Immature natural killer cell (primary cell): ENCODE results near the gene NDUFS4. TPM values are rescaled to one million over a fixed set of nuclear protein-coding genes. Genes with fewer than 3 reads are reported as not detected.
"Not testable (repeated sequence)": the region's sequence is repeated elsewhere in the genome, so short reads cannot be mapped to it uniquely, and the experiment has no call there.

Experiments used
- DNase-seq, 3 donors: peaks; one replicate each; pipeline ENCODE4 v3.0.0; 2022; ENCODE audit warnings: mixed read lengths in 1 of 3
- H3K27ac Mint-ChIP-seq, 6 donors: one replicate each; pipeline ENCODE4 v1.8.0; 2020; ENCODE audit warnings: mixed read lengths in 6 of 6, mild to moderate bottlenecking in 5 of 6, inconsistent platforms in 4 of 6, moderate library complexity in 3 of 6
- H3K27me3 Mint-ChIP-seq, 3 donors: one replicate each; pipeline ENCODE4 v1.8.0; 2020 to 2021; ENCODE audit warnings: low read depth in 3 of 3, mild to moderate bottlenecking in 3 of 3, mixed read lengths in 3 of 3, moderate library complexity in 3 of 3, inconsistent platforms in 1 of 3
- H3K36me3 Mint-ChIP-seq, 3 donors: one replicate each; pipeline ENCODE4 v1.8.0; 2020; ENCODE audit warnings: mixed read lengths in 3 of 3, inconsistent platforms in 2 of 3, mild to moderate bottlenecking in 2 of 3
- H3K4me1 Mint-ChIP-seq, 2 donors: one replicate each; pipeline ENCODE4 v1.8.0; 2020; ENCODE audit warnings: inconsistent platforms in 2 of 2, mild to moderate bottlenecking in 2 of 2, mixed read lengths in 2 of 2, moderate library complexity in 1 of 2
- H3K4me3 Mint-ChIP-seq, 5 donors: one replicate each; pipeline ENCODE4 v1.8.0; 2020; ENCODE audit warnings: mild to moderate bottlenecking in 5 of 5, mixed read lengths in 5 of 5, inconsistent platforms in 3 of 5, moderate library complexity in 3 of 5
- H3K9me3 Mint-ChIP-seq, 6 donors: one replicate each; pipeline ENCODE4 v1.8.0; 2020; ENCODE audit warnings: mild to moderate bottlenecking in 6 of 6, mixed read lengths in 6 of 6, inconsistent platforms in 4 of 6, moderate library complexity in 3 of 6
- polyA plus RNA-seq, 3 donors: library from polyadenylated mRNA; unstranded; fragments of 300-500 nt; fragmentation: Illumina TruSeq; gene quantifications; one replicate each; pipeline ENCODE4 v1.2.3, GENCODE V29; 2021

The NDUFS4 gene
- polyA plus RNA-seq, 3 donors from 2014 or later, result 71.3 to 129 (median 85.4) TPM

DNA sequence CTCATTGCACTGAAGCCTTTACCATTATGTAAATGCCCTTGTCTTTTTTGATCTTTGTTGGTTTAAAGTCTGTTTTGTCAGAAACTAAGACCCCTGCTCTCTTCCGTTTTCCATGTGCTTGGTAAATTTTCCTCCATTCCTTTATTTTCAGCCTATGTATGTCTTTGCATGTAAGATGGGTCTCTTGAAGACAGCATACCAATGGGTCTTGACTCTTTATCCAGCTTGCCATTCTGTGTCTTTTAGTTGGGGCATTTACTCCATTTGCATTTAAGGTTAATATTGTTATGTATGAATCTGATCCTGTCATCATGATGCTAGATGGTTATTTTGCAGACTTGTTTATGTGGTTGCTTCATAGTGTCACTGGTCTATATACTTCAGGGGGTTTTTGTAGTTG lies 150.0 kb downstream of the NDUFS4 start:
- not testable (repeated sequence) for H3K4me1 Mint-ChIP-seq, DNase-seq, H3K27me3 Mint-ChIP-seq, H3K27ac Mint-ChIP-seq, H3K4me3 Mint-ChIP-seq
- peaks cover 0 to 14% (median 0%) of the 10 kb centered on the region in 3 donors for H3K36me3 Mint-ChIP-seq
- peaks cover 21 to 58% (median 34%) of the 10 kb centered on the region in 6 donors for H3K9me3 Mint-ChIP-seq

DNA sequence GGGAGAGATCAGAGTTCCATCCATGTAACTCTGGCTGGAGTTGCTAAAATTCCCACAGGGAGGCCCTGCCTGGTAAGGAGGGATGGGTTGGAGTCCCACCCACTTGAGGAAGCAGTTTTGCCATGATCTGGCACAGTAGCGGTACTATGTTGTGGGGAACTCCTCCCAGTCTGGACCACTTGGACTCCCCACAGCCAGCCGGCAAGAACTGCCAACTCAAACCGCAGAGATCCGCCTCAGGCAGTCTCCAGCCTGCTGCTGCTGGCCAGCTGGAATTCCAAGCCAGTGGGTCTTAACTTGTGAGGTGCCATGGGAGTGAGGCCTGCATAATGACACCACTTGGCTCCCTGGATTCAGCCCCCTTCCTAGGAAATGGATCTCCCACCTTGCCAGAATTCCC lies 151.9 kb downstream of the NDUFS4 start:
- Mint-ChIP-seq H3K4me3 (no peak overlapping the region), H3K4me1 (no peaks in the 10 kb centered on the region), H3K27ac (no peak overlapping the region), H3K36me3 (peaks cover 0 to 14% (median 0%) of the 10 kb centered on the region in 3 donors), H3K27me3 (peaks cover 0 to 4% (median 0%) of the 10 kb centered on the region in 3 donors), H3K9me3 (peaks cover 21 to 61% (median 36%) of the 10 kb centered on the region in 6 donors)
- no peak for DNase-seq

DNA sequence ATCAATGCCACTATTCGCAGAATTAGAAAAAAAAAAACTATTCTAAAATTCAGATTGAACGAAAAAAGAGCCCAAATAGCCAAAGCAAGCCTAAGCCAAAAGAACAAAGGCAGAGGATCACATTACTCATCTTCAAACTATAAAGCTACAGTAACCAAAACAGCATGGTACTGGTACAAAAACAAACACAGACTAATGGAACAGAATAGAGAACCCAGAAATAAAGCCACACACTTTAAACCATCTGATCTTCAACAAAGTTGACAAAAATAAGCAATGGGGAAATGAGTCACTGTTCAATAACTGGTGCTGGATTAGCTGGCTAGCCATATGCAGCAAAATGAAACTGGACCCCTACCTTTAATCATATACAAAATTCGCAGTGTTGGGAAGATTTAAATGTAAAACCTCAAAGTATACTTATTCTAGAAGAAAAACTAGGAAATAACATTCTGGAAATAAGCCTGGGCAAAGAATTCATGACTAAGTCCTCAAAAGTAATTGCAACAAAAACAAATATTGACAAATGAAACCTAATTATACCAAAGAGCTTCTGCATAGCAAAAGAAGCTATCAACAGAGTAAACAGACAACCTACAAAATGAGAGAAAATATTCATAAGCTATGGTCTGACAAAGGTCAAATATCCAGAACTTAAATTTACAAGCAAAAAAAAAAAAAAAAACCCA lies 153.7 kb downstream of the NDUFS4 start:
- no peak overlapping the region for H3K27ac Mint-ChIP-seq
- H3K27me3 Mint-ChIP-seq, result peaks cover 0 to 4% (median 1%) of the 10 kb centered on the region in 3 donors
- no peaks in the 10 kb centered on the region for H3K4me1 Mint-ChIP-seq
- no peak for DNase-seq
- peaks cover 0 to 14% (median 0%) of the 10 kb centered on the region in 3 donors for H3K36me3 Mint-ChIP-seq
- H3K9me3 Mint-ChIP-seq, result peaks cover 21 to 68% (median 35%) of the 10 kb centered on the region in 6 donors
- H3K4me3 Mint-ChIP-seq, result no peak overlapping the region

DNA sequence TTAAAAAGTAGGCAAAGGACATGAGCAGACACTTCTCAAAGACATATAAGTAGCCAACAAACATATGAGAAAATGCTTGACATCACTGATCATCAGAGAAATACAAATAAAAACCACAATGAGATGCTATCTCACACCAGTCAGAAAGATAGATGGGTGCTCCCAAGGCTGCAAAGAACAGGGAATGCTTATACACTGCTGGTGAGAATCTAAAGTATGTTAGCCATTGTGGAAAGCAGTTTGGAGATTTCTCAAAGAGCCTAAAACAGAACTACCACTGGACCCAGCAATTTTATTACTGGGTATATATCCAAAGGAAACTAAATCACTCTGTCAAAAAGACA lies 154.2 kb downstream of the NDUFS4 start:
- Mint-ChIP-seq H3K9me3 (peaks cover 18 to 69% (median 32%) of the 10 kb centered on the region in 6 donors), H3K4me1 (no peaks in the 10 kb centered on the region), H3K36me3 (peaks cover 0 to 13% (median 0%) of the 10 kb centered on the region in 3 donors), H3K27me3 (peaks cover 0 to 6% (median 2%) of the 10 kb centered on the region in 3 donors), H3K27ac (no peak overlapping the region), H3K4me3 (no peak overlapping the region)
- DNase-seq, result no peak

DNA sequence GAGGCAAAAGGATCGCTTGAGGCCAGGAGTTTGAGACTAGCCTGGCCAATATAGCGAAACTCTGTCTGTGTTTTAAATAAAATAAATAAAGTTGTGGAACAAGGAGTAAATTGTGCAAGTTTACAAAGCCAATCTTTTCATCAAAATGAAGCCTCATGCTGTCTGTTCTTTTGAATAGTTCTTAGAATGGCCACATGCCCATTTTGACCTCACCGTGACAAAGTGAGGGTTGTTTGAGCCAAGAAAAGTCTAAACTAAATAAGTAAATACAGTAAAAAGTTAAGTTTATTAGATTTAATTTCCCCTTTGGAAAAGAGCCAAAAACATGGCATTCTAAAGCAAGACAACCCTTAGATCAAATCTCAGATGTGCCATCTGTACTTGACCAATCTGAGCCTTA lies 165.7 kb downstream of the NDUFS4 start:
- Mint-ChIP-seq H3K4me1 (peaks cover 0 to 4% of the 10 kb centered on the region in 2 donors), H3K36me3 (no peaks in the 10 kb centered on the region), H3K27ac (no peak overlapping the region), H3K9me3 (peaks cover 6 to 31% (median 10%) of the 10 kb centered on the region in 6 donors), H3K4me3 (no peak overlapping the region), H3K27me3 (peaks cover 0 to 3% (median 3%) of the 10 kb centered on the region in 3 donors)
- DNase-seq, result no peak

DNA sequence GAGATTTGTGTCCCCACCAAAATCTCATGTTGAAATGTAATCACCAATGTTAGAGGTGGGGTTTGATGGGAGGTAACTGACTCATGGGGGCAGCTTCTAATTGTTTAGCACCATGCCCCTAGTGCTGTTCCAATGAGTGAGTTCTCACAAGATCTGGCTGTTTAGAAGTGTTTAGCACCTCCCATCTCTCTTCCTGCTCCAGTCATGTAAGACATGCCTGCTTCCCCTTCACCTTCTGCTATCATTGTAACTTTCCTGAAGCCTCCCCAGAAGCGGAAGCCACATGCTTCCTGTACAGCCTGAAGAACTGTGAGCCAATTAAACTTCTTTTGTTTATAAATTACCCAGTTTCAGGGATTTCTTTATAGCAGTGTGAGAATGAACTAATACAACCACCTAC lies 170.5 kb downstream of the NDUFS4 start:
- Mint-ChIP-seq H3K4me1 (peaks cover 0 to 6% of the 10 kb centered on the region in 2 donors), H3K9me3 (peaks cover 0 to 5% (median 1%) of the 10 kb centered on the region in 6 donors), H3K36me3 (no peaks in the 10 kb centered on the region), H3K4me3 (no peak overlapping the region), H3K27me3 (peaks cover 0 to 3% (median 0%) of the 10 kb centered on the region in 3 donors), H3K27ac (no peak overlapping the region)
- no peak for DNase-seq

Other genes starting within 250 kb of the NDUFS4 start
- not detected for gene FST, start 80.0 kb upstream of the NDUFS4 start, polyA plus RNA-seq